ENCODE results near the gene ZNF316. TPM values are rescaled to one million over a fixed set of nuclear protein-coding genes. Genes with fewer than 3 reads are reported as not detected.

ZNF316 gene
- total RNA-seq, 1 donor from 2014 or later = 18.6 TPM

DNA sequence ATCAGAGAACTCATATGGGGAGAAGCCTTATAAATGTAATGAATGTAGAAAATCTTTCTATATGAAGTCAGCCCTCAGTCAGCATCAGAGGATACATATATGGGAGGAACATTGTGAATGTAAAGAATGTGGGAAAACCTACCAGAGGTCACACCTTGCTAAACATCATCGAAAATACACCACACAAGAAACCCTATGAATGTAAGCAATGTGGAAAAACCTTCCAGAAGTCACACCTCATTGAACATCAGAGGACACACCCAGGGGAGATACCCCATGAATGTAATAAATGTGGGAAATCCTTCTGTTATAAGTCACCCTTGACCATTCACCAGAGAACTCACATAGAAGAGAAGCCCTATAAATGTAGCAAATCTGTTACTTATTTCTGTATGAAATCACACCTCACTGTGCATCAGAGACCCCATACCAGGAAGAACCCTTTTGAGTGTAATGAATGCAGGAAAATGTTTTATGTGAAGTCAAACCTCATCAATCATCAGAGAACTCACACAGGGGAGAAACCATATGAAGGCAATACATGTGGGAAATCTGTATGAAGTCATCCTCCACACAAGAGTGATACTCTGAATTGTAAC lies 38.8 kb downstream of the ZNF316 start:
- ATAC-seq = no peak
- no peak for DNase-seq (ENCODE audit: low spot score)

DNA sequence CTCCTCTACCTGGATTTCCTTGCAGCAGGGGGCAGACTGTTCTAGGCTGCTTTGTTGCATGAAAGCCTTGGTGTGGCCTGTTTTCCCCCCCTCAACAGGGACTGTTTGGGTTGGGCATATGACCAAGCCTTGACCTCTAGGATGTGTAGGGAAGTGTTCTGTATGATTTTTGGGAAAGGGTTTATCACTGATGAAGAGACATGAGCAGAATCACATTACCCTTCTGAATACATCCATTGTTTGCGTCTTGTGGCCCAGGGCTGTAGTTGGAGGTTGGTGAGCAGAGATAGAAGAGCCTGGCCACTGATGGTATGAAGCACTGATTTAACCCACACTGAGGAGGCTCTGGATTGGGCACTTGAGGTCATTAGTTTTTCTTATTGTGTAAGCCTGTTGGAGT lies 43.0 kb downstream of the ZNF316 start:
- no peak for DNase-seq (ENCODE audit: low spot score)
- no peak for ATAC-seq

GRCh38 chr7:6691103-6691502 lies 54.0 kb downstream of the ZNF316 start:
- ATAC-seq (no peak), DNase-seq (ENCODE audit: low spot score) (no peak)

- ATAC-seq (no peak), DNase-seq (ENCODE audit: low spot score) (no peak)
Measured at GRCh38 chr7:6691609-6692106, 54.5 kb downstream of the ZNF316 start.

DNA sequence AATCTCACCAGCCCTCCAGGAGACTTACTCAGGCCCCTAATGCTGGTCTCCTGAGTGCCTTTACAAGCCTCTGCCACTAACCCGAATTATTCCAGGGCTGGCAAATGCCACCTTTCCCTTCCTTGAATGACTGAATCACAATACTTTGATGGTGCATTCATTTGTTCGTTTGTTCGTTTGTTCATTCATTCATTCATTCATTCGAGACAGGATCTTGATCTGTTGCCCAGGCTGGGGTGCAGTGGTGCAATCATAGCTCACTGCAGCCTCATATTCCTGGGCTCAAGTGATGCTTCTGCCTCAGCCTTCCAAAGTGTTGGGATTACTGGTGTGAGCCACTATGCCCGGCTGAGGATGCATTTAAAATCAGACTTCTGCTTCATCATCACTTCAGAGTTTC lies 63.7 kb downstream of the ZNF316 start:
- ATAC-seq (no peak), DNase-seq (ENCODE audit: low spot score) (no peak)

- ATAC-seq (no peak), DNase-seq (ENCODE audit: low spot score) (no peak)
Measured at GRCh38 chr7:6701860-6702259, 64.7 kb downstream of the ZNF316 start.

Other genes with a start within 250 kb of the ZNF316 start
- 17.9 TPM for gene DAGLB, start 189.4 kb upstream of the ZNF316 start, total RNA-seq
- gene KDELR2, start 153.2 kb upstream of the ZNF316 start, total RNA-seq = 146 TPM
- gene GRID2IP, start 85.9 kb upstream of the ZNF316 start, total RNA-seq = not detected
- gene ZDHHC4, start 59.9 kb upstream of the ZNF316 start, total RNA-seq = 38.3 TPM
- 14.1 TPM for gene INTS15, start 47.3 kb upstream of the ZNF316 start, total RNA-seq
- gene ZNF853, start 21.7 kb upstream of the ZNF316 start, total RNA-seq = 0.10 TPM
- gene ZNF12, start 69.6 kb downstream of the ZNF316 start, total RNA-seq = 12.8 TPM
- not detected for gene RSPH10B2, start 116.8 kb downstream of the ZNF316 start, total RNA-seq
- 14.3 TPM for gene CCZ1B, start 189.0 kb downstream of the ZNF316 start, total RNA-seq